Mucosa of descending colon (tissue), 3 donors: ENCODE measurements around the gene SELPLG. TPM values are rescaled to one million over a fixed set of nuclear protein-coding genes. Genes with fewer than 3 reads are reported as not detected.
A peak's percentile ranks its signal among the peaks of the same experiment; 100 is the strongest.

ENCODE experiments used
- ATAC-seq: fragments of 200-7000 bp; cut with Tn5 transposase; one replicate; pipeline ENCODE4 v1.9.1; 2020; ENCODE audit warnings: mild to moderate bottlenecking, moderate library complexity
- DNase-seq, 3 donors: peaks; one replicate each; pipeline ENCODE4 v3.0.0-alpha.2; 2020
- H3K36me3 ChIP-seq: fragments of 200-600 bp; one replicate; pipeline ENCODE4 v1.8.0; 2021; ENCODE audit warnings: low read depth, mild to moderate bottlenecking
- H3K4me1 ChIP-seq: fragments of 200-600 bp; one replicate; pipeline ENCODE4 v1.8.0; 2021; ENCODE audit warnings: low read depth, mild to moderate bottlenecking
- H3K4me3 ChIP-seq: fragments of 200-600 bp; one replicate; pipeline ENCODE4 v1.8.0; 2021; ENCODE audit warnings: mild to moderate bottlenecking
- H3K9me3 ChIP-seq: fragments of 200-600 bp; one replicate; pipeline ENCODE4 v1.8.0; 2021; ENCODE audit warnings: mild to moderate bottlenecking
- intact Hi-C, 2 donors: fragments of 100-400 bp; cut with DNase I in 1 of 2; cut with micrococcal nuclease in 1 of 2; formaldehyde crosslinking; loops; one replicate each; pipeline versions ENCODE4 v1.11.0 to v1.11.1; 2022; cut with DNase I, micrococcal nuclease
- total RNA-seq, 3 donors: library from RNA; stranded (reverse); fragmentation: NEBNext Ultra II Directional in 2 of 3; extraction: Animal tissue kit (Norgen Biotek cat#: 25700) in 2 of 3; gene quantifications; one replicate each; pipeline versions ENCODE4 v1.2.1 to v1.2.4, GENCODE V29; 2021 to 2023
- TF ChIP-seq, protein P1 (sequence below): fragments of 200-600 bp; IDR thresholded peaks from one replicate; pipeline ENCODE4 v1.8.0; 2022; ENCODE audit warnings: antibody characterized with exemption, mild to moderate bottlenecking
- donor health status: DM: no; HTN: no; CAD: no; lungs with moderate emphysema.
- donor health status: DM: no; HTN: no; CAD: no.
- donor health status: DM: no; HTN: yes; CAD: no.

Gene SELPLG
- total RNA-seq, 3 donors from 2014 or later = 3.3 to 6.5 (median 6.0) TPM

DNA sequence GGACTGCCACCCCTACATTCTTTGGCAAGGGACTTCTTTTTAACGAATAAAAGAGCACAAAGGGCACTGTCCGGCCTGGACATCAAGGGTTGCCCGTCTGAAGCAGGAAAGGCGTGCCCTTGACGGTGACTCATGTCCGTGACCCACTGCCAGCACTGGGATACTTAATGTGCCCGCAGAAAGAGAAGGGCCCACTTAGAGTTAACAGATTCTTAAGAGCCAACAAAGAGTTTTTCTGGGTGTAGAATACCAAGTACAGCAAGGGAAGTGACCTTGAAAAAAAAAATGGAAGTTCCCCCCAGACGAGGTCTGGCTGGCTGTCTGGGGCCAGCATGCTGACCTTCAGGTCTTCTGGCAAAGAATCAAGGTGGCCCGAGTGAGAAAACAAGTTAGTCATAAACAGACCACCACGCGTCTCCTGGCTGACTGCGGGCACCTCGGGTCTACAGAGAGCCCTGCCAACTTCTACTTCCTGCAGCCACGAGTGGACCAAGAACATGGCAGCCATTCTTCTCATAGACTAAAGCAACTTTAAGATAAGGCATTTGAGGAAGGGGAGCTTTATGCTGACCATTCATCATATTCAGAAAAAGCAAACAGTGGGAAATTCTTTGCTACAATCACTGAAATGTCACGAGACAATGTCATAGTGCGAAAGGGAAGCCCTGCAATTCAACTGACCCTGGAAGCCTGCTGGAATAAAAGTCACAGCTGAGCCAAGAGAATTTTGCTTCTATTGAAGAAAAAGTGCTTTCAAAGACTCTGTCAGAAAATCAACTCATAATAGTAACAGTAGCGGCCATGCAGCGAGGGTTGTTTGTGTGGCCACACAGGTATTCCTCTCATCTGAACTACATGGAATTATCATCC lies 10.5 kb upstream of the SELPLG start:
- intact Hi-C loops = no loop called here
- TF ChIP-seq, protein P1, sequence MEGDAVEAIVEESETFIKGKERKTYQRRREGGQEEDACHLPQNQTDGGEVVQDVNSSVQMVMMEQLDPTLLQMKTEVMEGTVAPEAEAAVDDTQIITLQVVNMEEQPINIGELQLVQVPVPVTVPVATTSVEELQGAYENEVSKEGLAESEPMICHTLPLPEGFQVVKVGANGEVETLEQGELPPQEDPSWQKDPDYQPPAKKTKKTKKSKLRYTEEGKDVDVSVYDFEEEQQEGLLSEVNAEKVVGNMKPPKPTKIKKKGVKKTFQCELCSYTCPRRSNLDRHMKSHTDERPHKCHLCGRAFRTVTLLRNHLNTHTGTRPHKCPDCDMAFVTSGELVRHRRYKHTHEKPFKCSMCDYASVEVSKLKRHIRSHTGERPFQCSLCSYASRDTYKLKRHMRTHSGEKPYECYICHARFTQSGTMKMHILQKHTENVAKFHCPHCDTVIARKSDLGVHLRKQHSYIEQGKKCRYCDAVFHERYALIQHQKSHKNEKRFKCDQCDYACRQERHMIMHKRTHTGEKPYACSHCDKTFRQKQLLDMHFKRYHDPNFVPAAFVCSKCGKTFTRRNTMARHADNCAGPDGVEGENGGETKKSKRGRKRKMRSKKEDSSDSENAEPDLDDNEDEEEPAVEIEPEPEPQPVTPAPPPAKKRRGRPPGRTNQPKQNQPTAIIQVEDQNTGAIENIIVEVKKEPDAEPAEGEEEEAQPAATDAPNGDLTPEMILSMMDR = no peak
- DNase-seq (no peak), ATAC-seq (peak; percentile 24)
- Histone ChIP-seq H3K36me3 (peaks cover 2% of the 10 kb centered on the region), H3K4me1 (no peaks in the 10 kb centered on the region), H3K4me3 (no peak overlapping the region), H3K9me3 (no peaks in the 10 kb centered on the region)

DNA sequence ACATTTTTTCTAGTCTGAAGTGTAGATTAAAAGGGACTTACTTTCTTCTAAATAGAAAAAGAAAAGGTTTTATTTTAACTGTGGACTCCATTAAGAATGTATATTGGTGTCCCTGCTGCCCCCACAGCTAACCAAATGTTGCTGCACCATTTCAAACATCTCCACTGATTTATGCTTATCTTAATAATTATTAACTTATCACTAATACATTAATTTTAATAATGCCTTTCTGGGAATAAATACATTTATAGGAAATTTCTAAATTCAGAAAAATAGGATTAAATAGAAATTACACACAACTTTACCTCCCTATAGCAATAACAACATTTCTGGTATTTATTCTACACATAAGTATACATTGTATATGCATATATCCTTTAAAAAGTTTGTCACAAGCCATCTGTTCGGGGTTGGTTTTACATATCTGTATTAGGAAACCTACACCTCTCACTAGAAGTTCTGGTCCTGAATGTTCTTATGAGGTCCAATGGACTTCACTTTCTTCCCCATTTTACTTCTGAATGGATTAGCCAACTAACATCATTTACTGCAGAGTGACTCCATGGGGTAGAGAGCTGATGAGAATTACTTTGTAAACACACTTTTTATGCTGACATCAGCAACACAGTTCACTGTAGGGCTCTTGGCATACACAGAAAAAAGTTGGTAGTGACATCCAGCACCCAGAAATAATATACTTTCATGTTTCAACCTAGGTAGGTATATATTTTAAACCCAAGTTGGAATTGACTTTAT lies 9.4 kb upstream of the SELPLG start:
- DNase-seq (no peak), ATAC-seq (no peak)
- intact Hi-C loops = no loop called here
- TF ChIP-seq, protein P1 = no peak
- Histone ChIP-seq H3K4me1 (no peaks in the 10 kb centered on the region), H3K9me3 (no peaks in the 10 kb centered on the region), H3K36me3 (peaks cover 2% of the 10 kb centered on the region), H3K4me3 (no peak overlapping the region)

DNA sequence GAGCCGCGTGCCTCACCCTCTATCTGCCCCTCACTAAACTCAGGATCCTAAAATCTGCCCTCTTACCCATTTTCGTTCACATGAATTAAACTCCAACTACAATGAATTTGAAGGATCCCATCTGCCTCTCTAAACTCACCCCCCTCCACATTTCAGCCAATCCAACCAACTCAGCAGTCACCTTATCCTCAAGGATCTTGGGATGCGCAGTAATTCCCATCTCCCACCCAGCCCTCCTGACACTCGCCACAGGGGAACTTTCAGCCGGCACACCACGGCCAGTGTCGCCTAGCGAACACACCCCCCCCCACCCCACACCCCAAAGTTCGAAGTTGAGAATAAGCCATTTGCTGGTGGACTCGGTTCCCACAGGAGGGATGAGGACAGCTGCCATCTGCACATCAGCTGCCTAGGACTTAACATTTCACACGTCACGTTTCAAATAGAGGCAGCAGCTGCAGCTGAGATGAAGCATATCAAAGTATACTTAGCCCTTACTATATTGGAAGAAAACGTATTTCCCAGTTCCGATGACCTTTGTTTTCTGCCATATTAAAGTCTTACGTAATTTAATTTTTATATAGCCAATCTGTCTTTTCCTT lies 8.7 kb upstream of the SELPLG start:
- Histone ChIP-seq H3K4me1 (no peaks in the 10 kb centered on the region), H3K9me3 (no peaks in the 10 kb centered on the region), H3K4me3 (no peak overlapping the region), H3K36me3 (peaks cover 1% of the 10 kb centered on the region)
- intact Hi-C loops = no loop called here
- TF ChIP-seq, protein P1 = no peak
- peak; percentile 5 for ATAC-seq
- DNase-seq = no peak

DNA sequence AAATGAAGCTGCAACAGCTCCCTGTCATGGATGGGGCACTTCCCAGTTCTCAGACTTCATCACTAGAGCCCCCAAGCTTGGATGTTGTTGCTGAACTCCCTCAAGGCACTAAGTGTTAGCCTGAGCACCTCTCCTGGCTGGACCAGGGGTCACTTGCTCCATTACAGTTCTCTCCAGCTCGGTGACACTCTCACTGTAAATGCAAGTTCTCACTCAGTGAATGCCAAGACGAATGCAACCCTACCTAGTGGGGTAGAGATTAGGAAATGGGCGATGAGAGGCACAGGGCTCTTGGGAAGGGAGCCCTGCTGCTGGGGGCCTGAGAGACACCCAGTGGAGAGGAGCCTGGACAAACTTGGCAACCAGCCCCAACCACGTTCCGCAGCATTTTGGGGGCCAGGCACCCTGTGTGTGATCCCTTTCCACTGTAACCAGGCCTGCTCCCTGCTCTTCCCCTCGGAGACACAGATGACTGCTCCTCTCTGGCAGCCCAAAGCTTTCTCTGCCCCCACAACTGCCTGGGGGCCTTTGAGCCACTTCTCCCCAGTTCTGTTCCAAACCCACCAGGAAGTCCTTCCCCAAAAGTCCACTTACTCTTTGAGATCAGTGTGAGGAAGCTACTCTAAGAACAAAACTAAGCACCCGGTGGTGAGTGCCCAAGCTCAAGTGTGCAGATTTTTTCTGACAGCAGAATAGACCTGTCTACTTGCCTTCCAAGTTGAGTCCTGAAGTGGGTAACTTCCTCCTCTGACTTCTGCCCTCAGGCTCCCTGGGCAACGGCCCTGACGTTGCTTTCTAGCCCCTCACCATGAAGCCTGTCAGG lies 8.0 kb upstream of the SELPLG start:
- Histone ChIP-seq H3K9me3 (no peaks in the 10 kb centered on the region), H3K36me3 (no peaks in the 10 kb centered on the region), H3K4me1 (no peaks in the 10 kb centered on the region), H3K4me3 (no peak overlapping the region)
- no peak for DNase-seq
- intact Hi-C loops = no loop called here
- TF ChIP-seq, protein P1 = no peak
- ATAC-seq = peak; percentile 14

DNA sequence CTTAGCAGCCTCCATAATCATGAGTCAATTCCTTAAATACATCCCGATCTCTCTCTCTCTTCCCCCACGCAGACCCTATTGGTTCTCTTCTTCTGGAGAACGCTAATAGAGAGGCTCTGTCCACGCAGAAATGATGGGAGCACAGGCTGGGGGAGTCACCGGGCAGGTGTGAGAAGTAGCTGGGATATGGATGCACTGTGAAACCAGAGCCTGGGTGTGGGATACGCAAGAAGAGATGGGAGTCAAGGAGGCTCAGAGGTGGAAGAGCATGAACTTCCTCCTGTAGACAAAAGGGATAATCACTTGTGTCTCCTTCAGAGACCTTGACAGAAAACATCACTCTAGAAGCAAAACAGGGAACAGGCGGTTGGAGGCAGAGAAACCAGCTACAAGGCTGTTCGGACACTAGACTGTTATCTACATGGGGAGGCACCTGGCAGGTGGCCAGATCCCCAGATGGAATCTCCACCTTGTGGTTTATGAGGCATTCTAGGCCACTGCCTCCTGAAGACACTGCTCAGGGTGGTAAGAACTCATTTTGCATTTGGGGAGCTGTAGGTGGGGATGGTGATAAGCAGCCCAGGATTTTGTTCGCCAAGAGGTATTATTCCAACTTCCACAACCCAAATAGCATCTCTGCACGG lies 7.2 kb upstream of the SELPLG start:
- Histone ChIP-seq H3K9me3 (no peaks in the 10 kb centered on the region), H3K4me1 (no peaks in the 10 kb centered on the region), H3K4me3 (no peak overlapping the region), H3K36me3 (no peaks in the 10 kb centered on the region)
- DNase-seq = peak; percentile 63 to 67 (median 63)
- intact Hi-C loops = no loop called here
- ATAC-seq = peak; percentile 39
- TF ChIP-seq, protein P1 = no peak
